CD4-positive, alpha-beta T cell treated with Interleukin-4 for 1 hour (primary cell): ENCODE results near the gene SIRT2.
A peak's percentile ranks its signal among the peaks of the same experiment; 100 is the strongest.

ENCODE experiments used
- DNase-seq, 2 donors: peaks; one replicate each; pipeline ENCODE4 v3.0.0-alpha.2; 2020 to 2022

The SIRT2 gene

GRCh38 chr19:38842439-38843174 is 56.8 kb downstream of the SIRT2 start:
- peak; percentile 71 to 80 for DNase-seq

DNA sequence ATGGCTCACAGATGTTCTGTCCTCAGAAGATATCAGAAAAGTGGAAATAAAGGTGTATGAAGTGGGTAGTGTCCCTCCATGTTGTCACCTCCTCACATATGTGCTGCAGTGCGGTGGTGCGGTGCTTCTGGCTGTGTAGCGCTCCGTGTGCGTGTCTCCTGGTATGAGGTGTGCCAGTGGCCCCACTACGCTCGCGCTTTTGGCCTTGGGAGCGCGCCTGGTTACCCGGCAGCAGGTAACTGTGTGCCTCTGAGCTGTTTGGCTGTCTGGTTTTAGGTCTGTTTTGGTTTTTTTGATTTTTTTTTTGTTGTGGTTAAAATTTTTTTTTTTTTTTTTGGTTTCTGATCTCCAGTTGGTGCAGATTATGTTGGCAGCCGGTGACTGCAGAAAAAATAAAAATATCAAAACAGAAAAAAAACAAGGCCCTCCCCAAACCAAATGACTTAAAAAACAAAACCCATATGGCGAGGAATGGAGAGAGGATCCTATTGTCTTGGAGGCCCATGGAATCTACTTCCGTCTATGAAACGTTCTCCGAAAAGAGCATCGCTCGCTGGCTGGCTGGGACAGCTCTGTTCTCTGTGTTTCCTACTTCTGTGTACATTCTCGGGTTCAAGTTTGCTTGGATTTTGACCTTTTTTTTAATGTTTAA is 57.5 kb downstream of the SIRT2 start:
- peak; percentile 72 to 73 for DNase-seq

DNA sequence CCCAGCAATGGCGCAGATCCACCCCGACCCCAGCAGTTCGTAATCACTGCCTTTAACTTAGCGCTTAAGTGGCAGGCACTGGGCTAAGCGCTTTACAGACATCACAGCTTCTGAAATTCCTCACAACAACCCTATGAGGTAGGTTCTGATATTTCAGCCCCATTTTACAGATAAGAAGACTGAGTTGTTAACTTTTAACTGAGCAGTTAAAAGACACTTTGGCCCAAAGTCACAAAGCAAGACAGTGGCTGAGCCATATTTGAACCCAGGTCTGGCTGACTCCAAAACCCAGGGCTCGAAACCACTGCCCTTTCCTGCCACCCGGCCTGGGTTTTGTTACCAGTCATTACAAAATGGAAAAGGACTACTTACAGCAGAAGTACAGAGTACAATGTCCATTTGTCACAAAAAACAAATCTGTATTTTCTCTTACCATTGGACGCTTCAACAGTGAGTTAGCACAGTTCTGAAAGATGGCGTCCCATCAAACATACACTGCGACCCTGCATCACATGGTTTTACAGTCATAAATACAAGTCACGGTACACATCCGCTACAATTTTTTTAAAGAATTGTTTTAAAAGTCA is 58.1 kb downstream of the SIRT2 start:
- no peak for DNase-seq

- no peak for DNase-seq
Observed at GRCh38 chr19:38840583-38840968, 58.8 kb downstream of the SIRT2 start.

DNA sequence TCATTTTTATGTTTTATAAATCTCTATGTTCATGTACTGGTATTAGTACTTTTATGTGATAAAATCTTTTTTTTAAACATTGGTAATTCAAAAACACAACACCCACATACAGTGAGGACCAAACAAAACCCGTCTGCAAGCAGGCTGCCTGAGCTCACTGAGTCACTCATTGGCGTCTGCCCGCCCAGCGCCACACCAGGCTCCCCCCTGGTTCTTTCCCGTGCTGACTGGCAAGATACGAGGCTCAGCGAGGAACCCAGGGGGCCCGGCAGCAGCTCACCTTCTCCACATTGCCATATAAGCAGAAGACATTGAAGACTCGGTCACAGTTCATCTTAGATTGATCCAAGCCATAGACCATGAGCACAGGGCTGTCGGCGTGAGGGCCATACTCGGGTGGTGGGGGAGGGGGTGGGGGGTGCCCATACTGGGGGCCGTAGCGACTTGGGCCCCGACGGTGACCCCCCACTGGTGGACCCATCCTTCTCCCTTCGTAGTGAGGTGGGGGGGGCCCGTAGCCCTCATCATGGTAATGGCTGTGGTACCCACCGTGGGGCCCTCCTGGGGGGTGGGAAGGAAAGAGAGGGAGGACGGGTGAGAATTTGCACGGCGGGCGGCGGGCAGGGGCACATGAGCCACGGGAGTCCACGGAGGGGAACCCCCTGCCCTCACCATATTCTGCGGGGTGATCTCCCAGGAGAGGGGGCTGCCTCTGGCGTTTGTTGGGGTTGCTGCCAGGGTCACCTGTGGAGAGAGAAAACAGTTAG is 59.4 kb downstream of the SIRT2 start:
- DNase-seq: no peak

DNA sequence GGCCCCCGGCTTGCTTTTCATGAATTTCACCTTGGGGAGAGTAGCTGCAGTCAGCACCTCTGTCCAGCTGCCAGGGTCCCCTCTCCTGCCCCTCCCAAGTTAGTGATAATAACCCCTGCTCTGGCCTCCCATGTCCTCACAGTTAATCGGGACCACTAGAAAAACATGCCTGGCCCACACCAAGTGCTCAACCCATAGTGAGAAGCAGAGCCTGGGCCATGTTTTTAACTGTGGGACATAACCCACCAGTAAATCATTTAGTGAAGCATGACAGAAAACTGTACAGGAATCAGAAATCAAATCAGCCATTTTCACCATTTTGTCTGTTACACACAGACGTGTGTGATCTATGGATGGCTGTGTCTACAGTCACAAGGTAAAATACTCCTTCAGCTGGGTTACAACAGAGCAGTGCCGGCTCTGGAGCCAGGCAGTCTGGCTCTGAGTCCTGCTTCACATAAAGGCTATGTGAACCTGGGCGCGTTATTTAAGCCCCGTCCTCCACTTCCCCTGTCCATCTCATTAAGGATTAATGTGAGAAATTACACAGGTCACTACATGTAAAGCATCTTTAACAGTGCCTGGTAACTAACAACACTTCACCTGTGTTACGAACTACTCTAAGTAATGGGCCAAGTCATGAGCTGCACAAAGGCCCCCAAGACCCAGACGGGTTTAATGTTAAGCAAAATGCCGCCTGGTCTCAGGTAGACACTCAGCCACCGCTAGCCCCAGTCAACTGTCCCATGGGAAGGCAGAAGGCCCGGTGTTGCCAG is 60.2 kb downstream of the SIRT2 start:
- no peak for DNase-seq

- DNase-seq: no peak
Observed at GRCh38 chr19:38838208-38838985, 61.0 kb downstream of the SIRT2 start.

DNA sequence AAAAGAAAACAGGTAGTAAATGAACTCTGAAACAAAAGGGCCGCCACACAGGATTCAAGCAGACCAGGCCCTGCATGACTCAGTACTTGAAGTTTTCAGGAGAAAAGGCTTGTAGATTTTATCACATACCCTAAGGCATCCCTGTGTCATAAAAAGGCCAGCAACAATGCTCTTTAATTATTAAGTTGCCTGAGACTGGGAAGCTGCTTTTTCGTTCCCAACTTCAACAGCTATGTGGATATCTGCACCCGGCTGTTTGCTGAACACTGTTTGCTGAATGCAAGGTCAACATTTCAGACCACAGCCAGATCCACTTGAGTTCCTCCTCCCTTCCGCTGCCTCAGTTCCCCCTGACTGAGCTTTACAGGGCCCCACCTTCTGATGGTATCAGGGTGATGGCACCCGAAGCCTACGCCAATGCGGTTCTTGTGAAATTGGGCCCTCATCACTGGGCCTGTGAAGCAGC is 61.7 kb downstream of the SIRT2 start:
- DNase-seq: no peak

GRCh38 chr19:38836983-38837626 is 62.3 kb downstream of the SIRT2 start:
- no peak for DNase-seq

DNA sequence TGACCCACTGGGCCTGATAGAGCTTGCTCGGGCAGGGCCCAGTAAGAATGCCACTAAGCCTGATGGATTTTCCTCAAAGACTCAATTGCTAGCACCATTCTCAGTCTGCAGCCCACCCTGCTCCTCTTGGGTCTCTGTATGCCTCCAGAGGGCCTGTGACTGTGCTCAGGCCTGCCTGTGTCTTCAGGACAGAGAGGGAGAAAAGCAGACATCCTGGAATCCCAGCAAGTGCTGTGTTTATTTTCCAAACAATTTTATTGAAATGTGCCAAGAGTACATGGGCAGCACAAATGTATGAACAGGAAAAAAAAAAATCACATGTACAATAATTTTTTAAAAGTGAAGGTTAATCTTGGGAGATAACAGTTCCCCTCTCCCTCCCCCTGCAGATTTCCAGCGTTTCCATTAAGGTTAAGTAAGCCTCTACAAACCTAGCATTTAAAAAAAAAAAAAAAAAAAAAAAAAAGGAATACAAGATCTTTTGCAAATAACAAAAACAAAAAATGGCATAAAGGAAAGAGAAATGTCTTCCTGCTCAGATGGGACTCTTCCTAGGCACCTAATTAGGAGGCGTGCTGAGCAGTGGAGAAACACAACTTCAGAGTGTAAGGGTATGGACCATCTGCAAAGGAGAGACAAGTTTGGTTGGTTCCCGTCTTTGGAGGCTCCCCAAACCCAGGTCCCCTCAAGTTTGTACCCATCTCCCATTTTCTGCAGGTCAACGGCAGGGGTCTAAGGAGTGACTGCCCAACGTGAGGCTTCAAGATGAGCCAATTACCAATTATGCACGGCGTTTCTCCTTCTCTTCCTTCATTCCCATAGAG is 63.0 kb downstream of the SIRT2 start:
- DNase-seq: no peak

GRCh38 chr19:38834590-38834989 is 64.8 kb downstream of the SIRT2 start:
- DNase-seq: no peak

DNA sequence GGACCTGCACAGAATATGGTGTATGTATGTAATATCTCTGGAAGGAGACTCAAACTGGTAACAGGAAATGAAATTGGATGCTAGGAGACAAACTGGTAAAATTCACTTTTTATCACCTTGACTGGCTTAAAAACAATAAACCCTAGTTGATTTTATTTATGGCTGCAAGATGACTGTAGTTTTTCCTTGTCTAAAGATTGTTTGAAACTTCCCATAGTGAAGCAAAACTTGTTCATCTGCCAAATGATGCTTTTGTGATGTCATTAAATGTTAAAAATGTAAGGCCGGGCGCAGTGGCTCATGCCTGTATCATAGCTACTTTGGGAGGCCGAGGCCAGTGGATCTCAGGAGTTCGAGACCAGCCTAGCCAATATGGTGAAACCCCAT is 65.3 kb downstream of the SIRT2 start:
- DNase-seq: no peak

GRCh38 chr19:38833092-38833425 is 66.4 kb downstream of the SIRT2 start:
- DNase-seq: no peak

DNA sequence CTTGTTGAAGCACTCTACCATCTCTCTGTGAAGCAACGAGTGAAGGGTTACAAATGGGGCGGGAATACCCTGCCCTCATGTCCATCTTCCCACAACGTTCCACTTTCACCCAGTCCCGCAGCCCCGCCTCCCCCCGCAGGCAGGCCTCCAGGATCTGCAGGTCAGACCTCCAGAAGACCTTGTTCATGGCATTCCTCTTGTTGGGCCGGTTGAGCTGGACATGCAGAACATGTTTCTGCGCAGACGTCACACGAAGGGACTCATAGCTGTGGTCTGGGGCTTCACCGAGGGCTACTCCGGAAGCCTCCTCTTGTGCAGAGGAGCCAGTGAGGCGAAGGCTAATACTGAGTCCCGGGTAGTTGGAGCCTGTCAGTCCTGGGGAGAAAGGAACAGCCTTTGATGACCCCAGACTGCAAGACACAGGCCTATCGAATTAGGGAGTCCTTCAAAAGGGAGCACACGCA is 68.2 kb downstream of the SIRT2 start:
- peak in 1 of 2 donors; percentile 38 for DNase-seq

DNA sequence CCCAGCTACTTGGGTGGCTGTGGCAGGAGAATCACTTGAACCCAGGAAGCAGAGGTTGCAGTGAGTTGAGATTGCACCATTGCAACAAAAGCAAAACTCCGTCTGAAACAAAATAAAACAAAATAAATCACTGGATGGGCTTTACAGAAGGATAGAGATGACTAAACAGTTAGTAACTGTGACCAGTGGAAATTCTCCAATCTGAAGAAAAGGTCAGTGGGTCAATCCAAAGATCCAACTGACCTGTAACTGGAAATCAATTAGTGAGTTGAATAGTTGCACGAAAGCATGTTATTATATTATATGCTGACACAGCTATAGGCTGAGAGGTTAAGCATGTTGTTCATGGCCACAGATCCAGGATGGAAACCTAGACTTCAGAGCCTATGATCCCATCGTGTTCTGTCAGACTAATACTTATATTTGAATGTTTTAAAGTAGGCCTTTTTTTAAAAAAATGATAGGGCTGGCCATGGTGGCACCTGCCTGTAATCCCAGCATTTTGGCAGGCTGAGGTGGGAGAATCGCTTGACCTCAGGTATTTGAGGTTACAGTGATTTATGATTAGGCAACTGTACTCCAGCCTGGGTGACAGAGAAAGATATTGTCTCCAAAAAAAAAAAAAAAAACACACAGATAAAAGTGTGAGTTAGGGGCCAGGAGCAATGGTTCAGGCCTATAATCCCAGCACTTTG is 69.2 kb downstream of the SIRT2 start:
- DNase-seq: no peak

- DNase-seq: peak in 1 of 2 donors; percentile 40
Observed at GRCh38 chr19:38829203-38829602, 70.2 kb downstream of the SIRT2 start.
